ENCODE results near the gene MED13L.

MED13L gene

DNA sequence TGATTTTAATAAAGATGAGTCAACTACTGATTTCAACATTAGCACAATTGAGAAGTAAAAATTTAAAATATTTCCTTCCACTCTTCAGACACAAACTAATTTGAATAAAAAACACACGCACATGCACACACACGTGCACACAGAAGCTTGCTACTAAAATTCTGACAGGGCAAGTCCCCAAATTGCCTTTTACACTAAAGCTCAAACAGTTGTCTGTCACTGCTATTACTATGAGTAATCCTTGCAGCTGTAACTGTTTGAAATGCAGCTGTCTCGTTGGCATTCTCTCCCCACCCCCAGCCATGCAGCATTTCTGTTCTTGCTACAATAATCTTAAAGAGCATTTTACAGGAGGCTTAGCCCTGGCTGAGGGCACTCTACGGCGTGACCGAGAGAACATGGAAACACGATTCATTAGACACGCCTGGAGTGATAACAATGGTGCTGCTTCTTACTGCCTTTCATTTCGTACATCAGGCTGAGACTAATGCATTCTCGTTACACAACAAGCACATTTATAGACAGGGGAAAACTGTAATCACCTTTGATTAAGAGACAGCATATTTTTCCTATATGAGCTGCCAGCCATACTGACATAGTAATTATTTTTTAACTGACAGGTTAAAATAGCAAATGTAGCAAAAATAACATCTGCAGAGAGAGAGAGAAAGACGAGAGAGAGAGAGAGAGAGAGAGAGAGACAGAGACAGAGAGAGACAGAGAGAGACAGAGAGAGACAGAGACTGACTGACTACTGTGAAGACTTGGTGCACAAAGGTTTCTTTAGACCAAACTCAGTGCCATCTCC is 153.8 kb downstream of the MED13L start:
- DNase-seq = peak; percentile 93

DNA sequence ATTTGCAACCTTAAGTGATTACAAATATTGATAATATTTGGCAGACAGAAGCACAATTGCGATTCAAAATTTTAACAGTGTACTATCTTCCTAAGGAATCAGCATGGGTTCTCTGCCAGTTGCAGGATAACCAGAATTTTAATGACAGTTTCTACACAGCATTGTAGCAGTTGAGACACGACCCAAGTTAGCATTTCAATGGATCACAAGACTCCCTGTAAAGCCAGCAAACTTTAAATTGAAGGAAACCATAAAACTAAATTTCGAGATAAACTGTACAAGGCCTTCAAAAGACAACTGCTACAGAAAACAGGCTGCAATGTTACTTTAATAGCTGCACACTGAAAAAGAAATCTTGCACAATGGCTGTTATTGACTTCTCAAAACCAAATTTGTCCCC is 154.9 kb downstream of the MED13L start:
- no peak for DNase-seq

GRCh38 chr12:116121453-116121871 is 156.0 kb downstream of the MED13L start:
- peak; percentile 66 for DNase-seq

- no peak for DNase-seq
These were observed 160.7 kb downstream of the MED13L start for GRCh38 chr12:116116650-116117424.

GRCh38 chr12:116113398-116114130 is 163.9 kb downstream of the MED13L start:
- no peak for DNase-seq

DNA sequence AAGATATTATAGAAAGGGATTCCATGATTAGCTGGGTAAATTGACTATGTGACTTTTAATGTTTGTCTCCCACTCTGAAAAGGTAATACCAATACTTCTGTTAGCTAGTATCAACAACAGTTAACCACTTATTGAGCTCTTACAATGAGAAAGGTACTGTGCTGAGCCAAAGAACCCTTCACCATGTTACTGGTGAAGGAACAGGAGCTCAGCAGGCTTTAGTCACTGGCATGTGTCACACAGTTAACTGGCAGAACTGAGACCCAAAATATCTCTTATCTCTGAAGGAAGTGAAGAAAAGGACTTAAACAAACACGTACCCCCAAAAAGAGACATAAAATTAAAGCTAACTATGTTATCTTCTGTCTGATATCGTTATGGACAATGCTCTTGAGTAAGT is 170.6 kb downstream of the MED13L start:
- DNase-seq = no peak

- no peak for DNase-seq
These were observed 173.2 kb downstream of the MED13L start for GRCh38 chr12:116104167-116104767.

DNA sequence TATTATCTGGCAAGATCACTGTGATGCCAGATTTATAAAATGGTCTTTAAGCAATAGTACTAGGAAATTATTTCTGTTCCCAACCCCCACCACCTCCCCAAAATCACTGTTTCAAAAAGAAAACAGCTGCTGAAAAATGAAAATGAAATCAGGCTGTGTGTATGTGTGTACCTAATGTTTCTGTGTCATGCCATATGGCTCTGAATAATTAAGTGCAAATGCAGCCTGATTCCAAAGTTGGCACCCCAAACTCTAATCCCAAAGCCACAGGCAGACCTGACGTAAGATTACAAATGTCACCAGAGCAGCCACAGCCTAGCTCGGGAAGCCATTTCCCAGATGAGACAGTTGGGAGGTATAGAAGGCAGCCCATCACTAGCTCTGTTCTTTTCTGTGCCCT is 175.5 kb downstream of the MED13L start:
- DNase-seq = no peak

DNA sequence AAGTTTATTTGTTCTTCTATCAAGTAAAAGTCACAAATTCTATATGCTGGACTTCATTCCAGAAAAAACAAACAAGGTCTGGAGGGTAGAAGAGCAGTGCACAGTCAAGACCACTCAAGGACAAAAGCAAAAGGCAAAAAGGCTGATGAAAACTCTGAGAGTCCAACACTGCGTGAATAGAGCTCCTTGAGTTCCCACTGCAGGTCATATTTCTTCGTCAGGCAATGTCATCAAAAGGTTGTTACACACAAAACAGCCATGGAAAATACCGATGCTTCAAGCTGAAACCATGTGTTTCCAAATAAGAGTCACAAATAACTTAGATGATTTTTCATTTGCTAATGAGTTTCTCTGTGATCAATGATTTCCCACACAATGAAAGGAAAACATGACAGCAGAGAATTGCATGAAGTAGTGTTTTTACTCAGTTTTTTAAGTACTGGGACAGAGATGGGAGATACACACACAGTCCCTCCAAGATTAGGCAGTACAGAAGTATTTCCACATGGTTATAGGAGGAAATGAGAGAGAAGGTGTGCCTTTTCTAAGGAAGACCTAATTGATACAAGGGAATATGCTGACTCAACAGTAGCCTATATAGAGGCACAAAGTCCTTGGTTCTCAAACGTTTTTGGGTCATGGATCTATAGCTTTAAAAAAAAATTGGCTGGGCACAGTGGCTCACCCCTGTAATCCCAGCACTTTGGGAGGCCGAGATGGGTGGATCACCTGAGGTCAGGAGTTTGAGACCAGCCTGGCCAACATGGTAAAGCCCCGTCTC is 177.7 kb downstream of the MED13L start:
- DNase-seq = no peak

DNA sequence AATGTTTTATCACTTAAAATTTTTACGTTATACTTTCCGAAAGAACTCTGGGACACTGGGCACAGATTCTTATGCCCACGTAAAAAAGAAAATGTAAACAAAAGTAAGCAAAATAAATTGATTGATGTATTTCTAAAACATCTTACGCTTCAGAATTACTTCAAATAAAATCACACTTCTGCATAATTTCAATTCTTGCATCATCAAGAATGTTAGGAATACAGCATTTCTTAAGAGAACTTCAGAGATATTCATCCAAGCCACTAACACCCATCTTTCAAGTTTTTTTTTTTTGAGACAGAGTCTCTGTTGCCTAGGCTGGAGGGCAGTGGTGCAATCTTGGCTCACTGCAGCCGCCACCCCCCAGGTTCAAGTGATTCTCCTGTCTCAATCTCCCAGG is 180.6 kb downstream of the MED13L start:
- DNase-seq = no peak

GRCh38 chr12:116094475-116094874 is 183.0 kb downstream of the MED13L start:
- no peak for DNase-seq

GRCh38 chr12:116093915-116094314 is 183.6 kb downstream of the MED13L start:
- DNase-seq = no peak

GRCh38 chr12:116092776-116093175 is 184.7 kb downstream of the MED13L start:
- DNase-seq = no peak

- no peak for DNase-seq
These were observed 185.3 kb downstream of the MED13L start for GRCh38 chr12:116092162-116092561.

DNA sequence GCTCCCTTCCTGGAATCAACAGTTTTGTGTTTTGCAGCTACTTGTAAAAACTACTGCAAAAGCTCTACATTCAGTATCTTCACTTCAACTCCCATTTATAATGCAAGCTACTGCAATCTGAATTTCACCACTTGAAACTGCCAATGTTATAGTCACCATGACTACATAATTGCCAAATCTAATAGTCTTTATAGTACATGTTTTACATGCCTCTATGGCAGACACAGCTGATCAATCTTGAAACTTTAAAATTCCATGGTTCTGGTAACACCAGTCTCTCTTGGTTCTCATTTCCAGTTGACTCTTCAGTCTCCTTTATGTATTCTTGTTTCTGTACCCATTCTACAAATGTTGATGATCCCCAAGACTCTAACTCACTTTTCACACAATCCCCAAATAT is 185.9 kb downstream of the MED13L start:
- no peak for DNase-seq

GRCh38 chr12:116090516-116090915 is 187.0 kb downstream of the MED13L start:
- DNase-seq = no peak

DNA sequence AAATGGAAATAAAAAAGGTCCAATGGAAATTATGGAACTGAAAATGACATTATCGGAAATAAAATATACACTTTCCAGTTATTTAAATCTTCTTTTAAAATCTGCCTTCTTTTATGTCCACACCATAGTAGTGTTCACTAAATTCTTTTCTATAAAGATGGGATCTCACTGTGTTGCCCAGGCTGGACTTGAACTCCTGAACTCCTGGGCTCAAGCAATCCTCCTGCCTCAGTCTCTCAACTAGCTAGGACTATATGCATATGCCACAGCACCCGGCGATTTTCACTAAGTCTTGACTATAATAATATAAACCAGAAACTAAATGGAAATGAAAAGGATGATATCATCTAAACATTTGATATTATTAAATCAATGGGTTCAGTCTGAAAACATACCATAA is 188.4 kb downstream of the MED13L start:
- DNase-seq = no peak

GRCh38 chr12:116087962-116088361 is 189.5 kb downstream of the MED13L start:
- no peak for DNase-seq

GRCh38 chr12:116087399-116087798 is 190.1 kb downstream of the MED13L start:
- no peak for DNase-seq

- no peak for DNase-seq
These were observed 197.1 kb downstream of the MED13L start for GRCh38 chr12:116080415-116080814.

DNA sequence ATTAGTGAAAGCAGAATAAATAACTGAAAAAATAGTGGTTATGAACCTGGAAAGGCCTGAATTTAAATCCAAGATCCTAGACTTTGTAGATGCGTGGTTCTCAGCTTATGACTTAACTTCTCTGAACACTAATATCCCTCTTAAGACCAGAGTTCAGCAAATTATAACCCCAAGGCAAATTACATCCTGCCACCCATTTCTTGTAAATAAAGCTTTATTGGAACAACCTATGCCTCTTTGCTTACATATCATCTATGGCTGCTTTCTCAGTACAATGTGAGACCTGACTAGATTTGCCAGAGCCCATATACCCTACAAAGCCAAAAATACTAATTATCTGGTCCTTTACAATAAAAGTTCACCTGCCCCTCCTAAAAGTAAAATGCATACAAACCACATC is 199.1 kb downstream of the MED13L start:
- no peak for DNase-seq

GRCh38 chr12:116077431-116077830 is 200.1 kb downstream of the MED13L start:
- DNase-seq = no peak
